PC-3 (cell line): ENCODE data around the gene TBX1.

Source experiments
- EZH2phosphoT487 ChIP-seq: fragments of 300-600 bp; sonication (generic); IDR thresholded peaks from 2 replicates; pipeline ENCODE4 v1.6.1; 2018; ENCODE audit warnings: mild to moderate bottlenecking, antibody characterized with exemption, low read length, borderline replicate concordance
- TF ChIP-seq, protein P1 (sequence below): fragments of 300-600 bp; sonication (generic); conservative IDR thresholded peaks from 2 replicates; pipeline ENCODE4 v1.5.1; 2017; ENCODE audit warnings: antibody characterized with exemption, low read depth, mild to moderate bottlenecking, low read length

DNA sequence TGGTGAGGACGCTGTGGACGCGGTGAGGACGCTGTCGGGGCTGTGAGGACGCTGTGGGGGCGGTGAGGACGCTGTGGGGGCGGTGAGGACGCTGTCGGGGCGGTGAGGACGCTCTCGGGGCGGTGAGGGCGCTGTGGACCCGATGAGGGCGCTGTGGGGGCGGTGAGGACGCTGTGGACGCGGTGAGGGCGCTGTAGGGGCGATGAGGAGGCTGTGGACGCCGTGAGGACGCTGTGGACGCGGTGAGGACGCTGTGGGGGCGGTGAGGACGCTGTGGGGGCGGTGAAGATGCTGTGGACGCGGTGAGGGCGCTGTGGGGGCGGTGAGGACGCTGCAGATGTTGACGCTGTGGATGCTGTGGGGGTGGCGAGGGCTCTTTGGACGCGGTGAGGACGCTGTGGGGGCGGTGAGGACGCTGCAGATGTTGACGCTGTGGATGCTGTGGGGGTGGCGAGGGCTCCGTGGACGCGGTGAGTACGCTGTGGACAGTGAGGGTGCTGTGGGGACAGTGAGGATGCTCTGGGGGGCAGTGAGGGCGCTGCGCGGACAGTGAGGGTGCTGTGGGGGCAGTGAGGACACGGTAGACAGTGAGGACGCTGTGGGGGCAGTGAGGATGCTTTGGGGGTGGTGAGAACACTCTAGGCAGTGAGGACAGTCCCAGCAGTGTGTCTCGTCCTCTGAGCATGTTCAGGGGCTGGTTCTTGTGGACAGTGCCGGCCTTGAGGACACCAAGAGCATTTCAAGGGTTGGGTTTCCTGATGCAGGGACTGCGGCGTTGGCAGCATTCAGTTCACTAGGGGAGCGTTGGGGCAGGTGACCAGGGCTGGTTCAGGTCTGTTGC, 33.0 kb upstream of the TBX1 start:
- TF ChIP-seq, protein P1, sequence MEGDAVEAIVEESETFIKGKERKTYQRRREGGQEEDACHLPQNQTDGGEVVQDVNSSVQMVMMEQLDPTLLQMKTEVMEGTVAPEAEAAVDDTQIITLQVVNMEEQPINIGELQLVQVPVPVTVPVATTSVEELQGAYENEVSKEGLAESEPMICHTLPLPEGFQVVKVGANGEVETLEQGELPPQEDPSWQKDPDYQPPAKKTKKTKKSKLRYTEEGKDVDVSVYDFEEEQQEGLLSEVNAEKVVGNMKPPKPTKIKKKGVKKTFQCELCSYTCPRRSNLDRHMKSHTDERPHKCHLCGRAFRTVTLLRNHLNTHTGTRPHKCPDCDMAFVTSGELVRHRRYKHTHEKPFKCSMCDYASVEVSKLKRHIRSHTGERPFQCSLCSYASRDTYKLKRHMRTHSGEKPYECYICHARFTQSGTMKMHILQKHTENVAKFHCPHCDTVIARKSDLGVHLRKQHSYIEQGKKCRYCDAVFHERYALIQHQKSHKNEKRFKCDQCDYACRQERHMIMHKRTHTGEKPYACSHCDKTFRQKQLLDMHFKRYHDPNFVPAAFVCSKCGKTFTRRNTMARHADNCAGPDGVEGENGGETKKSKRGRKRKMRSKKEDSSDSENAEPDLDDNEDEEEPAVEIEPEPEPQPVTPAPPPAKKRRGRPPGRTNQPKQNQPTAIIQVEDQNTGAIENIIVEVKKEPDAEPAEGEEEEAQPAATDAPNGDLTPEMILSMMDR: no peak
- TF ChIP-seq EZH2phosphoT487: no peak
